ENCODE data around the gene DCLRE1C. TPM values are rescaled to one million over a fixed set of nuclear protein-coding genes. Genes with fewer than 3 reads are reported as not detected.
A peak's percentile ranks its signal among the peaks of the same experiment; 100 is the strongest.
"Not testable (repeated sequence)": the region's sequence is repeated elsewhere in the genome, so short reads cannot be mapped to it uniquely, and the experiment has no call there.

The DCLRE1C gene
- polyA plus RNA-seq, 2 donors, result 5.7 to 6.5 TPM

GRCh38 chr10:14878266-14879123 lies 75.4 kb downstream of the DCLRE1C start, which contains the start of gene SUV39H2:
TSS of gene SUV39H2 (plus strand) at chr10:14878866. CDS start at chr10:14878889, 23 bp downstream.
- H3K4me1 ChIP-seq (ENCODE audit: control insufficient read depth in 2 of 2, insufficient read depth in 2 of 2, low read length in 1 of 2), result no peaks in the 10 kb centered on the region
- H3K9me3 ChIP-seq (ENCODE audit: control insufficient read depth in 2 of 2, insufficient read depth in 1 of 2, low read depth in 1 of 2, low read length in 1 of 2), result no peaks in the 10 kb centered on the region
- 0 to 1% methylated on average over 84 to 102 of the region's 102 CpGs for WGBS, 2 donors
- H3K27me3 ChIP-seq (ENCODE audit: control insufficient read depth in 1 of 2, insufficient read depth in 2 of 2, low read length in 2 of 2), result no peaks in the 10 kb centered on the region
- no peaks in the 10 kb centered on the region for H3K36me3 ChIP-seq (ENCODE audit: control insufficient read depth in 2 of 2, insufficient read depth in 2 of 2, low read length in 1 of 2)
- peak within 1 kb of the TSS; percentile 96 to 97 for H3K27ac ChIP-seq (ENCODE audit: low read depth in 2 of 2, low read length in 1 of 2)
- peak within 1 kb of the TSS; percentile 88 to 98 for H3K4me3 ChIP-seq (ENCODE audit: low read depth in 1 of 2, low read length in 2 of 2)

- Histone ChIP-seq H3K27me3 (ENCODE audit: control insufficient read depth in 1 of 2, insufficient read depth in 2 of 2, low read length in 2 of 2) (no peaks in the 10 kb centered on the region), H3K36me3 (ENCODE audit: control insufficient read depth in 2 of 2, insufficient read depth in 2 of 2, low read length in 1 of 2) (no peaks in the 10 kb centered on the region), H3K27ac (ENCODE audit: low read depth in 2 of 2, low read length in 1 of 2) (peak overlapping the region in 1 of 2 donors; percentile 22), H3K9me3 (ENCODE audit: control insufficient read depth in 2 of 2, insufficient read depth in 1 of 2, low read depth in 1 of 2, low read length in 1 of 2) (no peaks in the 10 kb centered on the region), H3K4me1 (ENCODE audit: control insufficient read depth in 2 of 2, insufficient read depth in 2 of 2, low read length in 1 of 2) (no peaks in the 10 kb centered on the region), H3K4me3 (ENCODE audit: low read depth in 1 of 2, low read length in 2 of 2) (no peak overlapping the region)
- WGBS, 2 donors, result 88 to 93% methylated on average over 9 of the region's 9 CpGs
These were observed 77.1 kb downstream of the DCLRE1C start for GRCh38 chr10:14876764-14877163.

GRCh38 chr10:14875941-14876340 lies 78.0 kb downstream of the DCLRE1C start:
- Histone ChIP-seq H3K4me1 (ENCODE audit: control insufficient read depth in 2 of 2, insufficient read depth in 2 of 2, low read length in 1 of 2) (no peaks in the 10 kb centered on the region), H3K4me3 (ENCODE audit: low read depth in 1 of 2, low read length in 2 of 2) (no peak overlapping the region), H3K36me3 (ENCODE audit: control insufficient read depth in 2 of 2, insufficient read depth in 2 of 2, low read length in 1 of 2) (no peaks in the 10 kb centered on the region), H3K27me3 (ENCODE audit: control insufficient read depth in 1 of 2, insufficient read depth in 2 of 2, low read length in 2 of 2) (no peaks in the 10 kb centered on the region), H3K9me3 (ENCODE audit: control insufficient read depth in 2 of 2, insufficient read depth in 1 of 2, low read depth in 1 of 2, low read length in 1 of 2) (no peaks in the 10 kb centered on the region), H3K27ac (ENCODE audit: low read depth in 2 of 2, low read length in 1 of 2) (no peak overlapping the region)
- WGBS, 2 donors, result 95 to 96% methylated on average over 12 of the region's 12 CpGs

- Histone ChIP-seq H3K4me1 (ENCODE audit: control insufficient read depth in 2 of 2, insufficient read depth in 2 of 2, low read length in 1 of 2) (no peaks in the 10 kb centered on the region), H3K27me3 (ENCODE audit: control insufficient read depth in 1 of 2, insufficient read depth in 2 of 2, low read length in 2 of 2) (no peaks in the 10 kb centered on the region), H3K4me3 (ENCODE audit: low read depth in 1 of 2, low read length in 2 of 2) (no peak overlapping the region), H3K9me3 (ENCODE audit: control insufficient read depth in 2 of 2, insufficient read depth in 1 of 2, low read depth in 1 of 2, low read length in 1 of 2) (no peaks in the 10 kb centered on the region), H3K27ac (ENCODE audit: low read depth in 2 of 2, low read length in 1 of 2) (no peak overlapping the region), H3K36me3 (ENCODE audit: control insufficient read depth in 2 of 2, insufficient read depth in 2 of 2, low read length in 1 of 2) (peaks cover 0 to 2% of the 10 kb centered on the region in 2 donors)
- WGBS, 2 donors, result 61 to 73% methylated on average over 2 of the region's 2 CpGs
These were observed 80.7 kb downstream of the DCLRE1C start for GRCh38 chr10:14873090-14873760.

GRCh38 chr10:14864871-14865270 lies 89.0 kb downstream of the DCLRE1C start:
- not testable (repeated sequence) for H3K36me3 ChIP-seq (ENCODE audit: control insufficient read depth in 2 of 2, insufficient read depth in 2 of 2, low read length in 1 of 2); H3K4me1 ChIP-seq (ENCODE audit: control insufficient read depth in 2 of 2, insufficient read depth in 2 of 2, low read length in 1 of 2); H3K27me3 ChIP-seq (ENCODE audit: control insufficient read depth in 1 of 2, insufficient read depth in 2 of 2, low read length in 2 of 2); H3K4me3 ChIP-seq (ENCODE audit: low read depth in 1 of 2, low read length in 2 of 2); H3K9me3 ChIP-seq (ENCODE audit: control insufficient read depth in 2 of 2, insufficient read depth in 1 of 2, low read depth in 1 of 2, low read length in 1 of 2); H3K27ac ChIP-seq (ENCODE audit: low read depth in 2 of 2, low read length in 1 of 2)
- 87 to 98% methylated on average over 3 of the region's 3 CpGs for WGBS, 2 donors

- not testable (repeated sequence) for H3K9me3 ChIP-seq (ENCODE audit: control insufficient read depth in 2 of 2, insufficient read depth in 1 of 2, low read depth in 1 of 2, low read length in 1 of 2); H3K27ac ChIP-seq (ENCODE audit: low read depth in 2 of 2, low read length in 1 of 2); H3K4me1 ChIP-seq (ENCODE audit: control insufficient read depth in 2 of 2, insufficient read depth in 2 of 2, low read length in 1 of 2); H3K27me3 ChIP-seq (ENCODE audit: control insufficient read depth in 1 of 2, insufficient read depth in 2 of 2, low read length in 2 of 2); H3K4me3 ChIP-seq (ENCODE audit: low read depth in 1 of 2, low read length in 2 of 2); H3K36me3 ChIP-seq (ENCODE audit: control insufficient read depth in 2 of 2, insufficient read depth in 2 of 2, low read length in 1 of 2)
- WGBS, 2 donors, result 94 to 98% methylated on average over 5 to 6 of the region's 6 CpGs
These were observed 89.4 kb downstream of the DCLRE1C start for GRCh38 chr10:14864466-14864865.

- H3K27me3 ChIP-seq (ENCODE audit: control insufficient read depth in 1 of 2, insufficient read depth in 2 of 2, low read length in 2 of 2), result no peaks in the 10 kb centered on the region
- H3K27ac ChIP-seq (ENCODE audit: low read depth in 2 of 2, low read length in 1 of 2), result no peak overlapping the region
- 71 to 89% methylated on average over 1 of the region's 1 CpG for WGBS, 2 donors
These were observed 93.1 kb downstream of the DCLRE1C start for GRCh38 chr10:14860791-14861190.

GRCh38 chr10:14859775-14860174 lies 94.1 kb downstream of the DCLRE1C start:
- Histone ChIP-seq H3K36me3 (ENCODE audit: control insufficient read depth in 2 of 2, insufficient read depth in 2 of 2, low read length in 1 of 2) (peaks cover 0 to 5% of the 10 kb centered on the region in 2 donors), H3K27ac (ENCODE audit: low read depth in 2 of 2, low read length in 1 of 2) (no peak overlapping the region), H3K4me1 (ENCODE audit: control insufficient read depth in 2 of 2, insufficient read depth in 2 of 2, low read length in 1 of 2) (no peaks in the 10 kb centered on the region), H3K4me3 (ENCODE audit: low read depth in 1 of 2, low read length in 2 of 2) (no peak overlapping the region), H3K9me3 (ENCODE audit: control insufficient read depth in 2 of 2, insufficient read depth in 1 of 2, low read depth in 1 of 2, low read length in 1 of 2) (no peaks in the 10 kb centered on the region), H3K27me3 (ENCODE audit: control insufficient read depth in 1 of 2, insufficient read depth in 2 of 2, low read length in 2 of 2) (no peaks in the 10 kb centered on the region)

More at GRCh38 chr10:14860791-14861190, 93.1 kb downstream of the DCLRE1C start:
- no peaks in the 10 kb centered on the region for H3K4me1 ChIP-seq (ENCODE audit: control insufficient read depth in 2 of 2, insufficient read depth in 2 of 2, low read length in 1 of 2)
- no peaks in the 10 kb centered on the region for H3K9me3 ChIP-seq (ENCODE audit: control insufficient read depth in 2 of 2, insufficient read depth in 1 of 2, low read depth in 1 of 2, low read length in 1 of 2)
- no peak overlapping the region for H3K4me3 ChIP-seq (ENCODE audit: low read depth in 1 of 2, low read length in 2 of 2)
- H3K36me3 ChIP-seq (ENCODE audit: control insufficient read depth in 2 of 2, insufficient read depth in 2 of 2, low read length in 1 of 2), result peaks cover 0 to 5% of the 10 kb centered on the region in 2 donors

GRCh38 chr10:14859043-14859442 lies 94.9 kb downstream of the DCLRE1C start:
- H3K9me3 ChIP-seq (ENCODE audit: control insufficient read depth in 2 of 2, insufficient read depth in 1 of 2, low read depth in 1 of 2, low read length in 1 of 2), result no peaks in the 10 kb centered on the region
- H3K36me3 ChIP-seq (ENCODE audit: control insufficient read depth in 2 of 2, insufficient read depth in 2 of 2, low read length in 1 of 2), result peaks cover 0 to 5% of the 10 kb centered on the region in 2 donors
- no peak overlapping the region for H3K4me3 ChIP-seq (ENCODE audit: low read depth in 1 of 2, low read length in 2 of 2)
- no peaks in the 10 kb centered on the region for H3K4me1 ChIP-seq (ENCODE audit: control insufficient read depth in 2 of 2, insufficient read depth in 2 of 2, low read length in 1 of 2)
- H3K27ac ChIP-seq (ENCODE audit: low read depth in 2 of 2, low read length in 1 of 2), result no peak overlapping the region
- no peaks in the 10 kb centered on the region for H3K27me3 ChIP-seq (ENCODE audit: control insufficient read depth in 1 of 2, insufficient read depth in 2 of 2, low read length in 2 of 2)
- 75 to 82% methylated on average over 5 of the region's 5 CpGs for WGBS, 2 donors

All from esophagus (tissue), 2 donors.